ENCODE measurements around the gene ADAMTSL1.

DNA sequence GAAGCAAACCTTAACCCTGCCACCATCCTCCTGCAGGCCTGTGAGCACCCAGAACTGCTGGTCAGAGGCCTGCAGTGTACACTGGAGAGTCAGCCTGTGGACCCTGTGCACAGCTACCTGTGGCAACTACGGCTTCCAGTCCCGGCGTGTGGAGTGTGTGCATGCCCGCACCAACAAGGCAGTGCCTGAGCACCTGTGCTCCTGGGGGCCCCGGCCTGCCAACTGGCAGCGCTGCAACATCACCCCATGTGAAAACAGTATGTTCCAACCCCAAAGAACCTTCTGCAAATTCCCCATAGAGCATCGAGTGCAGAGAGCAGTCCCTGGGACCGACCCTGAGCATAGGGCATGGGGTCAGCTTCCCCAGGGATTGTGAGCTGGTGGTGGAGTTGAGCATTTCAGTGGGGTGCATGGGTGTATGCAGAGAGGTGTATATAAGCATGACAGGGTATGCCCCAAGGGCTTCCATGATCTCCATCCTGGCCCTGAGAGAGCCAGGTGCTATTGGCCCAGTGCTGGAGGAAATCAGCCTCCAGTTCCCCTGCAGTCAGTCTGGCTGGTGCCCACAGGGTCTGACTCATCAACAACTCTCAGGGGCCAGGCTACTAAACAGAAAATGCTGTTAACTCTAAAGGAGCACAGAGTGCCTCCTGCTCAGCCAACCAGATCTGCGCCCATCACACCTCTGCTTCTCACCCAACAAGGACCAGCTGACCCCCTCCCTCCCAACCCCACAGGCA, 432.9 kb downstream of the ADAMTSL1 start:
- TF ChIP-seq CTCF (IDR thresholded peaks at IDR 0.05; ENCODE audit: insufficient read depth, low read depth, low read length) = no peak
- TF ChIP-seq EZH2 (IDR thresholded peaks at IDR 0.05; ENCODE audit: insufficient read depth, low read length) = no peak

Data from astrocyte (in vitro differentiated cells and primary cell).